SJSA1 (cell line): Measurements from ENCODE around the gene TNFSF11. TPM values are rescaled to one million over a fixed set of nuclear protein-coding genes. Genes with fewer than 3 reads are reported as not detected.

ENCODE experiments used
- DNase-seq, 2 experiments: peaks; one replicate each; pipeline ENCODE4 v3.0.0-alpha.2; 2015 to 2020; ENCODE audit warnings: low spot score in 2 of 2, low read depth in 1 of 2
- H3K27ac ChIP-seq: fragments of 250-450 bp; sonication (Bioruptor Pico); 2 replicates; pipeline ENCODE4 v1.5.1; 2020; ENCODE audit warnings: mild to moderate bottlenecking, moderate library complexity
- H3K27me3 ChIP-seq: fragments of 250-450 bp; sonication (Bioruptor Pico); replicated peaks from 2 replicates; pipeline ENCODE4 v1.5.1; 2020; ENCODE audit warnings: mild to moderate bottlenecking, moderate library complexity
- H3K36me3 ChIP-seq: fragments of 250-450 bp; sonication (Bioruptor Pico); 2 replicates; pipeline ENCODE4 v1.5.1; 2020; ENCODE audit warnings: mild to moderate bottlenecking
- H3K4me1 ChIP-seq: fragments of 250-450 bp; sonication (Bioruptor Pico); replicated peaks from 2 replicates; pipeline ENCODE4 v1.6.1; 2021; ENCODE audit warnings: mild to moderate bottlenecking
- H3K4me3 ChIP-seq: fragments of 250-450 bp; sonication (Bioruptor Pico); 2 replicates; pipeline ENCODE4 v1.5.1; 2020; ENCODE audit warnings: mild to moderate bottlenecking
- H3K9me3 ChIP-seq: fragments of 250-450 bp; sonication (Bioruptor Pico); replicated peaks from 2 replicates; pipeline ENCODE4 v1.5.1; 2020; ENCODE audit warnings: mild to moderate bottlenecking
- total RNA-seq: library from RNA; depleted of rRNA; stranded (reverse); fragments of >200 nt; shearing (Covaris generic); gene quantifications from 2 replicates; pipeline ENCODE4 v1.2.3, GENCODE V29; 2014

TNFSF11 gene
- total RNA-seq, 1 experiment from 2014 or later, result 0.05 TPM

GRCh38 chr13:42607546-42607945 lies 33.6 kb downstream of the TNFSF11 start:
- Histone ChIP-seq H3K27ac (no peak overlapping the region), H3K4me1 (no peaks in the 10 kb centered on the region), H3K36me3 (no peaks in the 10 kb centered on the region), H3K27me3 (no peaks in the 10 kb centered on the region), H3K4me3 (no peak overlapping the region), H3K9me3 (no peaks in the 10 kb centered on the region)
- no peak for DNase-seq

DNA sequence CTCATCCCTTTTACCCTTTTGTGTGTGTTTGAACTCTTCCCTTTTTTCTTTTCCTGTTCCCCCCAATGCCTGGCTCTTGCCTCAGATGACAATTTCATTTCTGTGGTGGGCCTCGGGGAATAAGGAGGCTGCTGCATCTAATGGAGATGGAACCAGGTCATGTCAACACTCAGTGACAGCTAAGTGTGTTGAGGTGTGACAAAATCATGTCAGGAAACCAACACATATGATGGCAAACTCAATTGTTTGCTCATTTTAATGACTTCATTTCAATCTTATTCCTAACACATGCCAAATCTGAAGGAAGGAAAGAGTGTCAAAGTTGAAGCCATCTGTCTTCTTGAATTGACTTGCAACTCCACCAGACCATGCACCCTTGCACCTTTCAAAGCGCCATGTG lies 36.7 kb downstream of the TNFSF11 start:
- Histone ChIP-seq H3K9me3 (no peaks in the 10 kb centered on the region), H3K27me3 (no peaks in the 10 kb centered on the region), H3K36me3 (no peaks in the 10 kb centered on the region), H3K4me3 (no peak overlapping the region), H3K27ac (no peak overlapping the region), H3K4me1 (peaks cover 2% of the 10 kb centered on the region)
- no peak for DNase-seq

- Histone ChIP-seq H3K36me3 (no peaks in the 10 kb centered on the region), H3K27me3 (no peaks in the 10 kb centered on the region), H3K4me1 (peaks cover 5% of the 10 kb centered on the region), H3K27ac (no peak overlapping the region), H3K4me3 (no peak overlapping the region), H3K9me3 (no peaks in the 10 kb centered on the region)
- DNase-seq, result no peak
Measured at GRCh38 chr13:42611086-42611779, 37.3 kb downstream of the TNFSF11 start.

DNA sequence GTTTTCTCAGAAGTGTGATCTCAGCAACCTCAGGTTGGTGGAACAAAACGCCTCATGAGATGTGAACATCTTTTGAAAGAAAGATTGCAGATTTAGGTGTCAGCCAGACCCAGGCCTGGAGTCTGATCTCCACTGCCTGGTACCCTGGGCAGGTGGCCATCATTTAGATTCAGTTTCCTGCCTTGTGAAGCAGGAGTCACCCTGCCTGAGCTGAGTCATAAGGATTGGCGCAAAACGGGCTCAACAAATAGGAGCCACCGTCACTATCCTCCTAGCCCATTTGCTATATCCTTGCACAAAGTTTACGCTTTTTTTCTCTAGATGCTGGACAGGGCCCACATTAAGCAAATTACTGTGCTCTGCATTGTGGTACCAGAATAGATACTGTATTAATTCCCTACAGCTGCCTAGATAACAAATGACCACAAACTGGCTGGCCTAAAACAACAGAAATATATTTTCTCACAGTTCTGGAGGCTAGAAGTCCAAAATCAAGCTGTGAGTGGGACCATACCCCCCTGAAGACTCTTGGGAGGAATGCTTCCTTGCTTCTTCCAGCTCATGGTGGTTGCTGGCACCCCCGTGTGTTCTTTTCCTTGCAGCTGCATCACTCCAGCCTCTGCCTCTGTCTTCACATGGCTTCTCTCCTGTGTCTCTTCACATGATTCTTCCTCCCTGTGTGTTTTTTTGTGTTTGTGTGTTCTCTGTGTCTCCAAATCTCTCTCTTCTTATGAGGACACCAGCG lies 38.2 kb downstream of the TNFSF11 start:
- Histone ChIP-seq H3K27me3 (no peaks in the 10 kb centered on the region), H3K4me3 (no peak overlapping the region), H3K36me3 (no peaks in the 10 kb centered on the region), H3K4me1 (peaks cover 5% of the 10 kb centered on the region), H3K9me3 (no peaks in the 10 kb centered on the region), H3K27ac (no peak overlapping the region)
- no peak for DNase-seq

DNA sequence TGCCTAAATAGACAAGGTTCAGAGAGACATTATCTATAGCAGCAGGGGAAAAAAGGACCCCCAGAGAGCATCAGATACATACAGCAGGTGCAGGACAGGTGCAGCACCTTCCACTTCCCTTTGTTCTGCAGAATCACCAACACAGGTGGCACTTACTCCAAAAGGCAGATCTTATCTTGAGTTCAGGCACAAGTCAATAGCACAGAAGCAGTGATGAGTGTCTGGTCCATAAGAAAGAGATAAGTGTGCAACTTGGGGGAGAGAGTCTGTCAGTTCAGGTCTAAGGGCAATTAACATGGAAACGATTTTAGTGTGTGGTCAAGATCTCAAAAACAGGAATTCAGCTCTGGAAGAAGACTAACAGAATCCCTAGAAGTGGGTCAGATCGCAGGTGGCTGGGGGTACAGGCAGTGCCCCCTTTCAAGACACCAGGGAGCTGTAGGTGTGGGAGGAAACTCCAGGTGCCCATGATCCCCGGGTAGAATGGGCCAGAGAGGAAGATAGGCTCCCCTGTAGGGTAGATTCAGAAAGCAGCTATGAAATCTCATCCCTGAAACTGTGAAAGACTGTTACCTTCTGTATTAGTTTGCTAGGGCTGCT lies 40.6 kb downstream of the TNFSF11 start:
- DNase-seq, result no peak
- no peak overlapping the region for H3K27ac ChIP-seq

GRCh38 chr13:42615691-42616090 lies 41.7 kb downstream of the TNFSF11 start:
- no peaks in the 10 kb centered on the region for H3K9me3 ChIP-seq
- H3K27me3 ChIP-seq, result no peaks in the 10 kb centered on the region
- no peak for DNase-seq
- no peak overlapping the region for H3K27ac ChIP-seq
- H3K4me3 ChIP-seq, result no peak overlapping the region
- peaks cover 5% of the 10 kb centered on the region for H3K4me1 ChIP-seq
- H3K36me3 ChIP-seq, result no peaks in the 10 kb centered on the region

More for the DNA sequence above, 40.6 kb downstream of the TNFSF11 start:
- H3K27me3 ChIP-seq, result no peaks in the 10 kb centered on the region
- H3K36me3 ChIP-seq, result no peaks in the 10 kb centered on the region
- H3K4me3 ChIP-seq, result no peak overlapping the region
- no peaks in the 10 kb centered on the region for H3K9me3 ChIP-seq
- peaks cover 5% of the 10 kb centered on the region for H3K4me1 ChIP-seq

GRCh38 chr13:42617221-42617620 lies 43.3 kb downstream of the TNFSF11 start:
- Histone ChIP-seq H3K9me3 (no peaks in the 10 kb centered on the region), H3K4me3 (no peak overlapping the region), H3K4me1 (peaks cover 5% of the 10 kb centered on the region), H3K27ac (no peak overlapping the region), H3K27me3 (no peaks in the 10 kb centered on the region), H3K36me3 (no peaks in the 10 kb centered on the region)
- DNase-seq, result no peak

DNA sequence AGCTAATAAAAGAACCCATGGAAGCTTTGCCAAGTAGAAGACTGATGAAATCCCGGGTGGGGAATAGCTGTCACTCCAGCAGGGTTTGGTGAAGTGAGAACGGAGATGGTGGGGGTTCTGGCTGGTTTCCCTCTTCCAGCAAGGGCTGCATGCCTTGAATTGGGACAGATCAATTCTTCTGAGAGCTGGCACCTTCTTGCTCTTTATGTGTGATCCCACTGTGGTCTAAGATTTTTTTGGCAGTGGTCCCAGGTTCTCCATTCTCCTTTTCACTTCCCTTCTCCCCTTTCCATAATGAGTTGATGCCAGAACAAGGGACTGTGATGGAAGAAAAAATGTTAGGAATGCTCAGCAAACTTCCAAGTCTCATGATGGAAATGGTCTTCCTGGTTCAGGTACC lies 50.0 kb downstream of the TNFSF11 start:
- no peaks in the 10 kb centered on the region for H3K4me1 ChIP-seq
- H3K36me3 ChIP-seq, result no peaks in the 10 kb centered on the region
- no peak overlapping the region for H3K27ac ChIP-seq
- no peaks in the 10 kb centered on the region for H3K9me3 ChIP-seq
- H3K27me3 ChIP-seq, result no peaks in the 10 kb centered on the region
- no peak for DNase-seq
- H3K4me3 ChIP-seq, result no peak overlapping the region

DNA sequence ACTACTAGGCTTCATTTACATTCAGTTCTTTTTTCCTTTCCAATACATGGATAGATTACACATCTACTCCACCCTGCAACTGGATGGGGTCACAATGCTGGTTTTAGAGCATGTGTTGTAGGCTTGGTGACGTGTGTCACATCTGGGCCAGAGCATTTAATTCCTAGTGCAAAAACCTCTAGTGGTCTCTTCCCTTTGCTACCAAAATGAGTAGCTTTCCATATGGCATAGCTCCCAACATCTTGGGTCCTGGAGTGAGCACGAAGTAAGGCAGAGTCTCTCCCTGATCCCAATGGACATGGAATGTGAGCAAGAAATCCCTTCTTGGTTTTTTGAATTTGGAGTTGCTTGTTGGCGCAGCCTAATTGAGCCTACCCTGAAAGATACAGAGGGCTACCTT lies 51.7 kb downstream of the TNFSF11 start:
- Histone ChIP-seq H3K9me3 (no peaks in the 10 kb centered on the region), H3K27me3 (no peaks in the 10 kb centered on the region), H3K4me3 (no peak overlapping the region), H3K4me1 (no peaks in the 10 kb centered on the region), H3K27ac (no peak overlapping the region), H3K36me3 (no peaks in the 10 kb centered on the region)
- DNase-seq, result no peak

- no peak for DNase-seq
- no peaks in the 10 kb centered on the region for H3K27me3 ChIP-seq
- H3K4me3 ChIP-seq, result no peak overlapping the region
- no peaks in the 10 kb centered on the region for H3K4me1 ChIP-seq
- no peaks in the 10 kb centered on the region for H3K9me3 ChIP-seq
- no peak overlapping the region for H3K27ac ChIP-seq
- H3K36me3 ChIP-seq, result no peaks in the 10 kb centered on the region
Measured at GRCh38 chr13:42626176-42626860, 52.4 kb downstream of the TNFSF11 start.

DNA sequence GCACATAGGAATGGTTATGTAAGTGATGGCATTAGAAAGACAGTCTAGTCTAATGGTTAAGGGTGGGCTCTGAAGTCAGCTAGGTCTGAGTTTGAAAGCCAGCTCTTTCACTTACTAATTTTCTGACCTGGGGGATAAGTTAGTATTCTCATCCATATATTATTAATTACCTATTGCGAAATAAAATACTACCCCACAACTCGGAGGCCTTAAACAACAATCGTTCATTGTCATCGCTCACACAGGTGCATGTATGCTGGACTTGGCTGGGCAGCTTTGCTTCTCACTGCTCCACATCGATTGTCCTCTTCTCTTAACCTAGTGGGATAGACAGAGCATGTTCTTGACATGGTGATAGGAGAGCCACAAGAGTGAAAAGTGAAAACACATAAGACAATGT lies 54.7 kb downstream of the TNFSF11 start:
- DNase-seq, result no peak
- H3K36me3 ChIP-seq, result no peaks in the 10 kb centered on the region
- no peaks in the 10 kb centered on the region for H3K9me3 ChIP-seq
- H3K4me3 ChIP-seq, result no peak overlapping the region
- H3K27ac ChIP-seq, result no peak overlapping the region
- peaks cover 8% of the 10 kb centered on the region for H3K4me1 ChIP-seq
- H3K27me3 ChIP-seq, result no peaks in the 10 kb centered on the region

DNA sequence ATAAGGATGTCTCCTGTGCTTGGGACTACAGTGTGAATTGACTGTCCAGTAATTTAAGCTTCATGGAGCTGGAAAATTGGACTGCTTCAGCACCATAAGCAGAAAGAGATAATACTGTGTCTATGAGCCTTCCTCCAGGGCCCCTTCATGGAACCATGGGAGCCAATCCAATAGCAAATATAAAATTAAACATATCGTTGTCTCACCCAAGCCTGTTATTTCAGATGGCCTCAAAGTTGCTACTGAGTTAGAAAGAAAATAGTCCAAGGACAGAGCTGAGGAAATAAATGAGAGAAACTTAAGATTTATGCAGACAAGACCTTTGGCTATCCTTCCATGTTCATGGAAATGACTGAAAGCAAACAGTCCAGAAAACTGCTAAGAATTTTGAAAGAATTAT lies 57.2 kb downstream of the TNFSF11 start:
- no peaks in the 10 kb centered on the region for H3K9me3 ChIP-seq
- peaks cover 17% of the 10 kb centered on the region for H3K4me1 ChIP-seq
- no peaks in the 10 kb centered on the region for H3K27me3 ChIP-seq
- no peaks in the 10 kb centered on the region for H3K36me3 ChIP-seq
- H3K4me3 ChIP-seq, result no peak overlapping the region
- H3K27ac ChIP-seq, result no peak overlapping the region
- no peak for DNase-seq

DNA sequence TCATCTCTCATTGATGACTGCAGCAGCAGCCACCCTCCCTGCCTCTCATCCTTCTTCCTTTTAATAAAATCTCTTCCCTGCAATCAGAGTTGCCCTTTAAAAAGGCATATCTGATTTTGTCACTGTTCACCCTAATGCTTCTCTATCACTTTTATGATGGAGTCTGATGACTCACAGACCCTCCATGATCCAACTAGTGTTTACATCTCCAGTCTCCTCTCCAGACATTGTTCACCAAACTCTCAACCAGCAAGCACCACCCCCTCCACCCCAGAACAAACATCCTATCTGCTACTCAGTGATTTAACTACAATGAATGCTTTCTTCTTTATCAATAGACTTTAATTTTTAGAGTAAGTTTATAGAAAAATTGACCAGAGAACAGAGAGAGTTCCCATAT lies 59.5 kb downstream of the TNFSF11 start:
- no peaks in the 10 kb centered on the region for H3K27me3 ChIP-seq
- no peaks in the 10 kb centered on the region for H3K36me3 ChIP-seq
- H3K27ac ChIP-seq, result no peak overlapping the region
- no peak overlapping the region for H3K4me3 ChIP-seq
- H3K4me1 ChIP-seq, result peaks cover 34% of the 10 kb centered on the region
- no peaks in the 10 kb centered on the region for H3K9me3 ChIP-seq
- peak; percentile 62 to 65 for DNase-seq

GRCh38 chr13:42638101-42638500 lies 64.1 kb downstream of the TNFSF11 start:
- peak overlapping the region; percentile 98 for H3K27ac ChIP-seq
- no peaks in the 10 kb centered on the region for H3K36me3 ChIP-seq
- H3K9me3 ChIP-seq, result no peaks in the 10 kb centered on the region
- H3K27me3 ChIP-seq, result no peaks in the 10 kb centered on the region
- no peak overlapping the region for H3K4me3 ChIP-seq
- DNase-seq, result peak; percentile 86 to 96
- peaks cover 50% of the 10 kb centered on the region for H3K4me1 ChIP-seq
